ENCODE results near the gene DENND1C.

DENND1C gene

GRCh38 chr19:6503407-6504201 is 22.0 kb upstream of the DENND1C start:
- no peak overlapping the region for H3K4me3 ChIP-seq (ENCODE audit: low read depth, low read length)
- no peak for TF ChIP-seq CTCF (conservative IDR thresholded peaks at IDR 0.05; ENCODE audit: low read depth, low read length)
- DNase-seq (ENCODE audit: low read depth): no peak

- no peak for DNase-seq (ENCODE audit: low read depth)
- TF ChIP-seq CTCF (conservative IDR thresholded peaks at IDR 0.05; ENCODE audit: low read depth, low read length): no peak
- H3K4me3 ChIP-seq (ENCODE audit: low read depth, low read length): no peak within 1 kb of the TSS
These were observed 20.4 kb upstream of the DENND1C start, which contains the start of gene TUBB4A for GRCh38 chr19:6501740-6502648. Gene TUBB4A, minus strand, starts transcription at chr19:6502309. Its CDS starts 97 bp downstream, at chr19:6502212.

GRCh38 chr19:6500837-6501739 is 19.5 kb upstream of the DENND1C start:
- no peak overlapping the region for H3K4me3 ChIP-seq (ENCODE audit: low read depth, low read length)
- TF ChIP-seq CTCF (conservative IDR thresholded peaks at IDR 0.05; ENCODE audit: low read depth, low read length): no peak
- no peak for DNase-seq (ENCODE audit: low read depth)

- no peak overlapping the region for H3K4me3 ChIP-seq (ENCODE audit: low read depth, low read length)
- no peak for DNase-seq (ENCODE audit: low read depth)
- no peak for TF ChIP-seq CTCF (conservative IDR thresholded peaks at IDR 0.05; ENCODE audit: low read depth, low read length)
These were observed 17.6 kb upstream of the DENND1C start for GRCh38 chr19:6499052-6499790.

GRCh38 chr19:6498294-6499036 is 16.9 kb upstream of the DENND1C start:
- no peak overlapping the region for H3K4me3 ChIP-seq (ENCODE audit: low read depth, low read length)
- no peak for DNase-seq (ENCODE audit: low read depth)
- TF ChIP-seq CTCF (conservative IDR thresholded peaks at IDR 0.05; ENCODE audit: low read depth, low read length): no peak
